ENCODE measurements around the gene ANKRD12.

Gene ANKRD12

GRCh38 chr18:9188359-9189231 lies 52.0 kb downstream of the ANKRD12 start:
- H3K36me3 ChIP-seq (ENCODE audit: insufficient read depth, low read length) = peaks cover 17% of the 10 kb centered on the region
- no peaks in the 10 kb centered on the region for H3K27me3 ChIP-seq (ENCODE audit: insufficient read depth, low read length)

GRCh38 chr18:9189491-9189890 lies 52.9 kb downstream of the ANKRD12 start:
- Histone ChIP-seq H3K36me3 (ENCODE audit: insufficient read depth, low read length) (peaks cover 12% of the 10 kb centered on the region), H3K4me3 (ENCODE audit: low read length) (no peak overlapping the region)

More at GRCh38 chr18:9188359-9189231, 52.0 kb downstream of the ANKRD12 start:
- no peak overlapping the region for H2AFZ ChIP-seq (ENCODE audit: low read depth, low read length)
- no peak overlapping the region for H3K4me3 ChIP-seq (ENCODE audit: low read length)
- H3K4me1 ChIP-seq (ENCODE audit: insufficient read depth, low read length) = peaks cover 7% of the 10 kb centered on the region
- H3K9me3 ChIP-seq (ENCODE audit: low read length) = no peaks in the 10 kb centered on the region

GRCh38 chr18:9191658-9192256 lies 55.2 kb downstream of the ANKRD12 start:
- Histone ChIP-seq H3K36me3 (ENCODE audit: insufficient read depth, low read length) (peaks cover 15% of the 10 kb centered on the region), H3K9me3 (ENCODE audit: low read length) (no peaks in the 10 kb centered on the region), H3K4me3 (ENCODE audit: low read length) (no peak overlapping the region), H2AFZ (ENCODE audit: low read depth, low read length) (no peak overlapping the region), H3K4me1 (ENCODE audit: insufficient read depth, low read length) (peaks cover 7% of the 10 kb centered on the region), H3K27me3 (ENCODE audit: insufficient read depth, low read length) (no peaks in the 10 kb centered on the region)

More at GRCh38 chr18:9189491-9189890, 52.9 kb downstream of the ANKRD12 start:
- H3K4me1 ChIP-seq (ENCODE audit: insufficient read depth, low read length) = peaks cover 7% of the 10 kb centered on the region
- H3K27me3 ChIP-seq (ENCODE audit: insufficient read depth, low read length) = no peaks in the 10 kb centered on the region
- no peak overlapping the region for H2AFZ ChIP-seq (ENCODE audit: low read depth, low read length)
- no peaks in the 10 kb centered on the region for H3K9me3 ChIP-seq (ENCODE audit: low read length)

- Histone ChIP-seq H3K4me3 (ENCODE audit: low read length) (no peak overlapping the region), H3K9me3 (ENCODE audit: low read length) (no peaks in the 10 kb centered on the region), H3K4me1 (ENCODE audit: insufficient read depth, low read length) (peaks cover 7% of the 10 kb centered on the region), H3K27me3 (ENCODE audit: insufficient read depth, low read length) (no peaks in the 10 kb centered on the region), H2AFZ (ENCODE audit: low read depth, low read length) (no peak overlapping the region), H3K36me3 (ENCODE audit: insufficient read depth, low read length) (peaks cover 13% of the 10 kb centered on the region)
Observed at GRCh38 chr18:9193031-9193430, 56.5 kb downstream of the ANKRD12 start.

GRCh38 chr18:9196568-9196967 lies 60.0 kb downstream of the ANKRD12 start:
- no peaks in the 10 kb centered on the region for H3K27me3 ChIP-seq (ENCODE audit: insufficient read depth, low read length)
- H2AFZ ChIP-seq (ENCODE audit: low read depth, low read length) = no peak overlapping the region
- H3K36me3 ChIP-seq (ENCODE audit: insufficient read depth, low read length) = peaks cover 6% of the 10 kb centered on the region
- H3K4me3 ChIP-seq (ENCODE audit: low read length) = no peak overlapping the region
- no peaks in the 10 kb centered on the region for H3K4me1 ChIP-seq (ENCODE audit: insufficient read depth, low read length)
- H3K9me3 ChIP-seq (ENCODE audit: low read length) = no peaks in the 10 kb centered on the region

- Histone ChIP-seq H3K4me1 (ENCODE audit: insufficient read depth, low read length) (no peaks in the 10 kb centered on the region), H3K36me3 (ENCODE audit: insufficient read depth, low read length) (peaks cover 5% of the 10 kb centered on the region), H3K27me3 (ENCODE audit: insufficient read depth, low read length) (no peaks in the 10 kb centered on the region), H2AFZ (ENCODE audit: low read depth, low read length) (no peak overlapping the region), H3K9me3 (ENCODE audit: low read length) (no peaks in the 10 kb centered on the region), H3K4me3 (ENCODE audit: low read length) (no peak overlapping the region)
Observed at GRCh38 chr18:9199681-9200080, 63.1 kb downstream of the ANKRD12 start.

- Histone ChIP-seq H3K27me3 (ENCODE audit: insufficient read depth, low read length) (no peaks in the 10 kb centered on the region), H3K4me1 (ENCODE audit: insufficient read depth, low read length) (no peaks in the 10 kb centered on the region), H3K36me3 (ENCODE audit: insufficient read depth, low read length) (peaks cover 2% of the 10 kb centered on the region), H3K4me3 (ENCODE audit: low read length) (no peak overlapping the region), H3K9me3 (ENCODE audit: low read length) (no peaks in the 10 kb centered on the region), H2AFZ (ENCODE audit: low read depth, low read length) (no peak overlapping the region)
Observed at GRCh38 chr18:9201224-9201623, 64.6 kb downstream of the ANKRD12 start.

GRCh38 chr18:9204659-9205058 lies 68.1 kb downstream of the ANKRD12 start:
- H3K4me1 ChIP-seq (ENCODE audit: insufficient read depth, low read length) = no peaks in the 10 kb centered on the region
- no peak overlapping the region for H2AFZ ChIP-seq (ENCODE audit: low read depth, low read length)
- no peaks in the 10 kb centered on the region for H3K9me3 ChIP-seq (ENCODE audit: low read length)

GRCh38 chr18:9206421-9206820 lies 69.8 kb downstream of the ANKRD12 start:
- H3K9me3 ChIP-seq (ENCODE audit: low read length) = no peaks in the 10 kb centered on the region
- H3K4me3 ChIP-seq (ENCODE audit: low read length) = no peak overlapping the region
- peaks cover 18% of the 10 kb centered on the region for H3K36me3 ChIP-seq (ENCODE audit: insufficient read depth, low read length)
- H2AFZ ChIP-seq (ENCODE audit: low read depth, low read length) = no peak overlapping the region
- H3K4me1 ChIP-seq (ENCODE audit: insufficient read depth, low read length) = no peaks in the 10 kb centered on the region
- H3K27me3 ChIP-seq (ENCODE audit: insufficient read depth, low read length) = no peaks in the 10 kb centered on the region

More at GRCh38 chr18:9204659-9205058, 68.1 kb downstream of the ANKRD12 start:
- peaks cover 11% of the 10 kb centered on the region for H3K36me3 ChIP-seq (ENCODE audit: insufficient read depth, low read length)
- no peak overlapping the region for H3K4me3 ChIP-seq (ENCODE audit: low read length)
- H3K27me3 ChIP-seq (ENCODE audit: insufficient read depth, low read length) = no peaks in the 10 kb centered on the region

- Histone ChIP-seq H3K4me3 (ENCODE audit: low read length) (no peak overlapping the region), H3K4me1 (ENCODE audit: insufficient read depth, low read length) (no peaks in the 10 kb centered on the region), H2AFZ (ENCODE audit: low read depth, low read length) (no peak overlapping the region), H3K27me3 (ENCODE audit: insufficient read depth, low read length) (no peaks in the 10 kb centered on the region), H3K9me3 (ENCODE audit: low read length) (peaks cover under 1% of the 10 kb centered on the region), H3K36me3 (ENCODE audit: insufficient read depth, low read length) (peaks cover 36% of the 10 kb centered on the region)
Observed at GRCh38 chr18:9209279-9209678, 72.7 kb downstream of the ANKRD12 start.

GRCh38 chr18:9210966-9211365 lies 74.4 kb downstream of the ANKRD12 start:
- Histone ChIP-seq H3K4me3 (ENCODE audit: low read length) (no peak overlapping the region), H2AFZ (ENCODE audit: low read depth, low read length) (no peak overlapping the region), H3K9me3 (ENCODE audit: low read length) (peaks cover 2% of the 10 kb centered on the region), H3K4me1 (ENCODE audit: insufficient read depth, low read length) (no peaks in the 10 kb centered on the region), H3K27me3 (ENCODE audit: insufficient read depth, low read length) (no peaks in the 10 kb centered on the region), H3K36me3 (ENCODE audit: insufficient read depth, low read length) (peaks cover 42% of the 10 kb centered on the region)

- Histone ChIP-seq H3K27me3 (ENCODE audit: insufficient read depth, low read length) (no peaks in the 10 kb centered on the region), H3K4me3 (ENCODE audit: low read length) (no peak overlapping the region), H3K9me3 (ENCODE audit: low read length) (peaks cover 2% of the 10 kb centered on the region), H3K36me3 (ENCODE audit: insufficient read depth, low read length) (peaks cover 51% of the 10 kb centered on the region), H3K4me1 (ENCODE audit: insufficient read depth, low read length) (no peaks in the 10 kb centered on the region), H2AFZ (ENCODE audit: low read depth, low read length) (no peak overlapping the region)
Observed at GRCh38 chr18:9211955-9212354, 75.4 kb downstream of the ANKRD12 start.

GRCh38 chr18:9215221-9215933 lies 78.8 kb downstream of the ANKRD12 start:
- H3K27me3 ChIP-seq (ENCODE audit: insufficient read depth, low read length) = no peaks in the 10 kb centered on the region
- peaks cover 2% of the 10 kb centered on the region for H3K9me3 ChIP-seq (ENCODE audit: low read length)
- H2AFZ ChIP-seq (ENCODE audit: low read depth, low read length) = no peak overlapping the region
- H3K36me3 ChIP-seq (ENCODE audit: insufficient read depth, low read length) = peaks cover 54% of the 10 kb centered on the region
- H3K4me3 ChIP-seq (ENCODE audit: low read length) = no peak overlapping the region
- no peaks in the 10 kb centered on the region for H3K4me1 ChIP-seq (ENCODE audit: insufficient read depth, low read length)

Data from neuron (in vitro differentiated cells).